ENCODE data around the gene OR52D1. TPM values are rescaled to one million over a fixed set of nuclear protein-coding genes. Genes with fewer than 3 reads are reported as not detected.

Gene OR52D1
- total and polyA plus RNA-seq, 9 of the 15 experiments (the other 6 are each of a cell fraction or from before 2014, with no cell fraction given) = 0.14 to 1.3 (median 0.97) TPM; not detected in 6

DNA sequence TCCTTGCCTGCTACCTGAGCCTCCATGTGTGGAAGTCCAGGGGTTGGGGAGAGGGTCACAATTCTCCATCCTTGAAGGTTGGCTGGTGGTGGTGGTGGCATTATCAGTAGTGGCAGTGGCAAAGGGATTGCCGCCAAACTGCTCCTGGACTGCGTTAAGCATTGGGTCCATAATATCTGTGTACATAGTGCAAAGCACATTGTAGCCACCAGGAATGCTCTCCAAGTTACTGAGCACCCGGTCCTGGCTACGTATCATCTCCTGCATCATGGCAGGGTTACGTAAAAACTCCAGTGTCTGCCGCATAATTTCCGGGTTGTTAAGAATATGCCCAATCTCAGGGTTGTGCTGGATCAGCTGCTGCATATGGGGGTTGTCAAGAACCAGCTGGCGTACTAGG, 20.1 kb downstream of the OR52D1 start:
- Histone ChIP-seq H3K9me3 (replicated peaks; ENCODE audit: control insufficient read depth, insufficient read depth, low read depth, low read length) (no peaks in the 10 kb centered on the region), H3K4me3 (no peak overlapping the region), H4K20me1 (replicated peaks; ENCODE audit: control insufficient read depth, insufficient read depth, low read length) (peaks cover 10% of the 10 kb centered on the region), H3K27me3 (ENCODE audit: control insufficient read depth in 2 of 2, insufficient read depth in 2 of 2, low read length in 2 of 2) (no peaks in the 10 kb centered on the region), H3K36me3 (ENCODE audit: control insufficient read depth, insufficient read depth, low read length) (peaks cover 2% of the 10 kb centered on the region; the same call in 1 of the 3 replicates), H3K79me2 (ENCODE audit: control insufficient read depth, insufficient read depth, low read length) (peaks cover 19% of the 10 kb centered on the region), H3K9me1 (ENCODE audit: control insufficient read depth, insufficient read depth, low read length) (no peaks in the 10 kb centered on the region), H2AFZ (ENCODE audit: low read depth, low read length) (peak overlapping the region; percentile 68), H3K27ac (ENCODE audit: extremely low read depth, low read depth, low read length) (no peak overlapping the region), H3K9ac (ENCODE audit: insufficient read depth in 1 of 2, low read depth in 2 of 2, low read length in 2 of 2) (no peak overlapping the region), H3K4me1 (replicated peaks in 1 of 2; ENCODE audit: control insufficient read depth in 2 of 2, insufficient read depth in 2 of 2, low read length in 2 of 2) (peaks cover 24 to 49% of the 10 kb centered on the region in 2 experiments; a peak in 4 of 5 replicates), H3K4me2 (ENCODE audit: insufficient read depth, low read length) (peak overlapping the region; percentile 56; the same call in 1 of the 2 replicates)
- DNase-seq (ENCODE audit: extremely low read depth in 1 of 4, low spot score in 3 of 4) (no peak), FAIRE-seq (no peak), ATAC-seq (peak; percentile 19; the same call in 1 of the 3 replicates)
- BruUV-seq (replicated peaks) = no TSS peak
- intact Hi-C loops (cut with micrococcal nuclease) = loop anchor here (10.0 kb wide), 3 partner anchors 86 to 304 kb away; partner anchors contain the start of genes OR51V1 and TRIM6
- in situ Hi-C loops (cut with MboI) = no loop called here
- CTCF ChIA-PET (ENCODE audit: low intra/inter-chr PET ratio) = no interaction called here
- 84% methylated on average over 8 of the region's 8 CpGs for WGBS (ENCODE audit: insufficient coverage, low coverage, missing lambda C conversion rate)
- POLR2A ChIA-PET = interaction anchor here (1.0 to 8.7 kb wide), 2 partner anchors 16 to 23 kb away, joined by 3 to 75 read pairs; no protein-coding TSS in a partner anchor
- TF ChIP-seq TEAD2 (tag; IDR thresholded peaks at IDR 0.05) = 0 out of 2 replicates have a peak, but pooled peaks have one; percentile 57
- TF ChIP-seq TEAD4 (IDR thresholded peaks at IDR 0.05; ENCODE audit: low read length) = peak; percentile 39; the same call in 1 of the 2 replicates
- no peak for TF ChIP-seq TEAD4 (CRISPR knock-in tag; IDR thresholded peaks at IDR 0.05; ENCODE audit: borderline replicate concordance)
- no peak for TF ChIP-seq ASH1L (IDR thresholded peaks at IDR 0.05; ENCODE audit: borderline replicate concordance, low read depth, partially characterized antibody)
- TF ChIP-seq, protein P1, sequence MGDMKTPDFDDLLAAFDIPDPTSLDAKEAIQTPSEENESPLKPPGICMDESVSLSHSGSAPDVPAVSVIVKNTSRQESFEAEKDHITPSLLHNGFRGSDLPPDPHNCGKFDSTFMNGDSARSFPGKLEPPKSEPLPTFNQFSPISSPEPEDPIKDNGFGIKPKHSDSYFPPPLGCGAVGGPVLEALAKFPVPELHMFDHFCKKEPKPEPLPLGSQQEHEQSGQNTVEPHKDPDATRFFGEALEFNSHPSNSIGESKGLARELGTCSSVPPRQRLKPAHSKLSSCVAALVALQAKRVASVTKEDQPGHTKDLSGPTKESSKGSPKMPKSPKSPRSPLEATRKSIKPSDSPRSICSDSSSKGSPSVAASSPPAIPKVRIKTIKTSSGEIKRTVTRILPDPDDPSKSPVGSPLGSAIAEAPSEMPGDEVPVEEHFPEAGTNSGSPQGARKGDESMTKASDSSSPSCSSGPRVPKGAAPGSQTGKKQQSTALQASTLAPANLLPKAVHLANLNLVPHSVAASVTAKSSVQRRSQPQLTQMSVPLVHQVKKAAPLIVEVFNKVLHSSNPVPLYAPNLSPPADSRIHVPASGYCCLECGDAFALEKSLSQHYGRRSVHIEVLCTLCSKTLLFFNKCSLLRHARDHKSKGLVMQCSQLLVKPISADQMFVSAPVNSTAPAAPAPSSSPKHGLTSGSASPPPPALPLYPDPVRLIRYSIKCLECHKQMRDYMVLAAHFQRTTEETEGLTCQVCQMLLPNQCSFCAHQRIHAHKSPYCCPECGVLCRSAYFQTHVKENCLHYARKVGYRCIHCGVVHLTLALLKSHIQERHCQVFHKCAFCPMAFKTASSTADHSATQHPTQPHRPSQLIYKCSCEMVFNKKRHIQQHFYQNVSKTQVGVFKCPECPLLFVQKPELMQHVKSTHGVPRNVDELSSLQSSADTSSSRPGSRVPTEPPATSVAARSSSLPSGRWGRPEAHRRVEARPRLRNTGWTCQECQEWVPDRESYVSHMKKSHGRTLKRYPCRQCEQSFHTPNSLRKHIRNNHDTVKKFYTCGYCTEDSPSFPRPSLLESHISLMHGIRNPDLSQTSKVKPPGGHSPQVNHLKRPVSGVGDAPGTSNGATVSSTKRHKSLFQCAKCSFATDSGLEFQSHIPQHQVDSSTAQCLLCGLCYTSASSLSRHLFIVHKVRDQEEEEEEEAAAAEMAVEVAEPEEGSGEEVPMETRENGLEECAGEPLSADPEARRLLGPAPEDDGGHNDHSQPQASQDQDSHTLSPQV (IDR thresholded peaks at IDR 0.05) = 0 out of 2 replicates have a peak, but pooled peaks have one; percentile 24
- no peak for TF ChIP-seq ZBTB1 (CRISPR knock-in tag; IDR thresholded peaks at IDR 0.05; ENCODE audit: borderline replicate concordance, low read depth)
- TF ChIP-seq FOXM1 (IDR thresholded peaks at IDR 0.05; ENCODE audit: low read depth) = no peak
- TF ChIP-seq FOXM1 (CRISPR knock-in tag; IDR thresholded peaks at IDR 0.05; ENCODE audit: low read depth) = no peak
- TF ChIP-seq TEAD1 (CRISPR knock-in tag; IDR thresholded peaks at IDR 0.05) = peak in 1 of 2 experiments; percentile 83; a peak in 2 of 4 replicates
- peak; percentile 51; the same call in 1 of the 2 replicates for TF ChIP-seq FOXA1 (IDR thresholded peaks at IDR 0.05; ENCODE audit: borderline replicate concordance)
- TF ChIP-seq, protein P2, sequence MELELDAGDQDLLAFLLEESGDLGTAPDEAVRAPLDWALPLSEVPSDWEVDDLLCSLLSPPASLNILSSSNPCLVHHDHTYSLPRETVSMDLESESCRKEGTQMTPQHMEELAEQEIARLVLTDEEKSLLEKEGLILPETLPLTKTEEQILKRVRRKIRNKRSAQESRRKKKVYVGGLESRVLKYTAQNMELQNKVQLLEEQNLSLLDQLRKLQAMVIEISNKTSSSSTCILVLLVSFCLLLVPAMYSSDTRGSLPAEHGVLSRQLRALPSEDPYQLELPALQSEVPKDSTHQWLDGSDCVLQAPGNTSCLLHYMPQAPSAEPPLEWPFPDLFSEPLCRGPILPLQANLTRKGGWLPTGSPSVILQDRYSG (tag; conservative IDR thresholded peaks at IDR 0.05; ENCODE audit: low read depth) = no peak
- no peak for TF ChIP-seq TCF7L2 (IDR thresholded peaks at IDR 0.05; ENCODE audit: low read depth, low read length)
- peak; percentile 74 to 95 for TF ChIP-seq FOXA3 (CRISPR knock-in tag; conservative IDR thresholded peaks at IDR 0.05 in 1 of 2, IDR thresholded peaks at IDR 0.05 in 1 of 2)
- TF ChIP-seq RB1 (IDR thresholded peaks at IDR 0.05; ENCODE audit: low read depth) = no peak
- TF ChIP-seq SREBF2 (CRISPR knock-in tag; IDR thresholded peaks at IDR 0.05) = no peak

Data from K562 (cell line).